HUES64 (cell line): Measurements from ENCODE around the gene SMIM21. TPM values are rescaled to one million over a fixed set of nuclear protein-coding genes. Genes with fewer than 3 reads are reported as not detected.

Source experiments
- H3K27ac ChIP-seq: 2 replicates; pipeline ENCODE4 v1.7.0; 2013; ENCODE audit warnings: low read depth, low read length, inconsistent platforms
- H3K27me3 ChIP-seq: 2 replicates; pipeline ENCODE4 v1.6.1; 2013; ENCODE audit warnings: mild to moderate bottlenecking, low read length; ENCODE audit not compliant: insufficient read depth
- H3K36me3 ChIP-seq: 2 replicates; pipeline ENCODE4 v1.6.1; 2013; ENCODE audit warnings: mild to moderate bottlenecking, low read length; ENCODE audit not compliant: insufficient read depth
- H3K4me1 ChIP-seq: 2 replicates; pipeline ENCODE4 v1.6.1; 2013; ENCODE audit warnings: mild to moderate bottlenecking, low read length, moderate library complexity; ENCODE audit not compliant: insufficient read depth
- H3K4me3 ChIP-seq: 2 replicates; pipeline ENCODE4 v1.5.1; 2013; ENCODE audit warnings: mild to moderate bottlenecking, low read length, moderate library complexity
- H3K9ac ChIP-seq: 2 replicates; pipeline ENCODE4 v1.6.1; 2013; ENCODE audit warnings: mild to moderate bottlenecking, low read depth, low read length
- H3K9me3 ChIP-seq: 2 replicates; pipeline ENCODE4 v1.6.1; 2013; ENCODE audit warnings: low read depth, low read length; ENCODE audit not compliant: insufficient read depth
- WGBS: fragments of 150-250, 120-280 bp; methylation state at CpG from one replicate; pipeline ENCODE4 v1.1.7; 2013; ENCODE audit warnings: missing lambda C conversion rate; 5-methylcytosine and 5-hydroxymethylcytosine counted together
- polyA plus RNA-seq, 2 experiments: library from polyadenylated mRNA; stranded (reverse); fragments of 50-300 nt; gene quantifications; one replicate each; pipeline ENCODE4 v1.2.3, GENCODE V29; 2013

SMIM21 gene
- polyA plus RNA-seq (2013, experiment 1 of 2) = not detected
- not detected for polyA plus RNA-seq (2013, experiment 2 of 2)

GRCh38 chr18:75427603-75428002 is at the start of gene SMIM21:
TSS of gene SMIM21 (minus strand) at chr18:75427703. CDS start at chr18:75427563, 140 bp downstream.
- Histone ChIP-seq H3K27me3 (no peaks in the 10 kb centered on the region), H3K9me3 (no peaks in the 10 kb centered on the region), H3K4me1 (peaks cover under 1% of the 10 kb centered on the region; the same call in 1 of the 2 replicates), H3K36me3 (no peaks in the 10 kb centered on the region), H3K4me3 (no peak within 1 kb of the TSS), H3K9ac (no peak within 1 kb of the TSS), H3K27ac (no peak within 1 kb of the TSS)
- WGBS = 100% methylated on average over 4 of the region's 4 CpGs

GRCh38 chr18:75475228-75475627 is 47.7 kb upstream of the SMIM21 start:
- H3K4me1 ChIP-seq = peaks cover 10% of the 10 kb centered on the region
- no peaks in the 10 kb centered on the region for H3K27me3 ChIP-seq
- WGBS = 82% methylated on average over 2 of the region's 2 CpGs
- H3K27ac ChIP-seq = no peak overlapping the region
- H3K9ac ChIP-seq = no peak overlapping the region
- H3K9me3 ChIP-seq = 0 out of 2 replicates have a peak, but pooled peaks cover under 1% of the 10 kb centered on the region
- no peaks in the 10 kb centered on the region for H3K36me3 ChIP-seq
- H3K4me3 ChIP-seq = no peak overlapping the region

GRCh38 chr18:75474332-75474731 is 46.8 kb upstream of the SMIM21 start:
- Histone ChIP-seq H3K9me3 (no peaks in the 10 kb centered on the region), H3K27ac (no peak overlapping the region), H3K4me1 (peaks cover 10% of the 10 kb centered on the region), H3K9ac (no peak overlapping the region), H3K36me3 (no peaks in the 10 kb centered on the region), H3K27me3 (no peaks in the 10 kb centered on the region), H3K4me3 (no peak overlapping the region)
- 90% methylated on average over 1 of the region's 2 CpGs for WGBS

DNA sequence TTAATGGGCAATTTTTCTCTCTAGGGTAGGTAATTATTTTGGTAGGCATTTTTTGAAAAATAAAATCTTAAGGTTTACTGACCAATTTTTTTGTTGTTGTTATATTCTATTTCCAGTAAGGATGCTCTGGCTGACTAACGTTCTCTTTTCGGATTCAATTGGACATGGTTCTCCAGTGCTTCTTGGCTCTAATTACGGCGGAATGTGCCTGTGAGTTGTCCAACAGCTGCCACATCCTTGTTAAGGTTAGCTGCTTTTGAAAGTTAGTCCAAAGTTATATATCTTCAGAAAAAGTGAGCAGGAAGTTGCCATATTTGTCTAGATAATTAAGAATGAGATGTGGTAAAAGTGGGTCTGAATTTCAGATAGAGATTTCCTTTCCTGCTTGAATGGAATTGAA is 45.8 kb upstream of the SMIM21 start:
- H3K4me3 ChIP-seq = no peak overlapping the region
- H3K36me3 ChIP-seq = no peaks in the 10 kb centered on the region
- 95% methylated on average over 4 of the region's 4 CpGs for WGBS
- H3K27ac ChIP-seq = no peak overlapping the region
- no peak overlapping the region for H3K9ac ChIP-seq
- no peaks in the 10 kb centered on the region for H3K9me3 ChIP-seq
- H3K27me3 ChIP-seq = no peaks in the 10 kb centered on the region
- H3K4me1 ChIP-seq = peaks cover 10% of the 10 kb centered on the region

GRCh38 chr18:75472906-75473305 is 45.4 kb upstream of the SMIM21 start:
- Histone ChIP-seq H3K9ac (no peak overlapping the region), H3K27ac (no peak overlapping the region), H3K4me1 (peaks cover 10% of the 10 kb centered on the region), H3K9me3 (no peaks in the 10 kb centered on the region), H3K4me3 (no peak overlapping the region), H3K27me3 (no peaks in the 10 kb centered on the region), H3K36me3 (no peaks in the 10 kb centered on the region)
- 89% methylated on average over 5 of the region's 5 CpGs for WGBS

DNA sequence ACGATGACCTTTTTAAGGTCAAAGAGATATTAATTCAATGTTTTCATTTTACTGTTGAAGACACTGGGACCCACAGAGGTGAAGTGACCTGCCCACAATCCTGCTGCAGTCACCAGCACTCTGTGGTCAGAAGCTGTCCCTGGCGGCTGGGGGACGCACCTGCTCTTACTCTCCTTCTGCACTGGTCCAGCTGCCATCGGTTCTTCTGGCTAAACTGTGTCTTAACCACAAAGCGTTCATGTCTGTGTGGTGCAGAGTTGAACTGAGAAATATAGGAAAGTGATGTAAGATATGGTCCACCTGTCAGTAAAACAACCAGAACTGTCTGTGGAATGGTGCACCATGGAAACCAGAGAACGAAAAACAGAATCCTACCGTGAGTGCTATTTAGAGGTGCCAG is 44.9 kb upstream of the SMIM21 start:
- 95% methylated on average over 7 of the region's 7 CpGs for WGBS
- no peak overlapping the region for H3K9ac ChIP-seq
- peaks cover 10% of the 10 kb centered on the region for H3K4me1 ChIP-seq
- H3K27ac ChIP-seq = no peak overlapping the region
- H3K27me3 ChIP-seq = no peaks in the 10 kb centered on the region
- no peaks in the 10 kb centered on the region for H3K9me3 ChIP-seq
- H3K36me3 ChIP-seq = no peaks in the 10 kb centered on the region
- H3K4me3 ChIP-seq = no peak overlapping the region

DNA sequence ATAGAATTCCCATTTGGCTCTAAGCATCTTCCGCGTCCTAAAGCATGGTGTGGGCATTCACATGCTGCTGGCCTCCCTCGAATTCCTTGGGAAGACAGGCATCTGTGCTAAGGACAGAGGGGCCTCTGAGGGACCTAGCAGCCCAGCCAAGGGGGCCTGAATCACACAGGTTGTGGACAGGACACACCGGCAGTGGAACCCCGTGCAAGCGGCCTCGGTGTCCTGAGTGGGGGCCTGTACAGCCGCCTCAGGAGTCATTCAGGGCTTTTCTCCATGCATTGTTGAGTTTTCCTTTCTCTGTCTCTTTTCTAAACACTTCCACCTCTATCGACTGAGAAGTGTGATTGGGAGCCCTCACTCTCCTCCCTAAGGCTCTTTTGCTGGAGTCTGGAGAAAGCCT is 44.3 kb upstream of the SMIM21 start:
- H3K27ac ChIP-seq = no peak overlapping the region
- H3K9me3 ChIP-seq = no peaks in the 10 kb centered on the region
- no peaks in the 10 kb centered on the region for H3K27me3 ChIP-seq
- 90% methylated on average over 9 of the region's 9 CpGs for WGBS
- H3K4me1 ChIP-seq = peaks cover 10% of the 10 kb centered on the region
- H3K4me3 ChIP-seq = no peak overlapping the region
- no peaks in the 10 kb centered on the region for H3K36me3 ChIP-seq
- no peak overlapping the region for H3K9ac ChIP-seq

DNA sequence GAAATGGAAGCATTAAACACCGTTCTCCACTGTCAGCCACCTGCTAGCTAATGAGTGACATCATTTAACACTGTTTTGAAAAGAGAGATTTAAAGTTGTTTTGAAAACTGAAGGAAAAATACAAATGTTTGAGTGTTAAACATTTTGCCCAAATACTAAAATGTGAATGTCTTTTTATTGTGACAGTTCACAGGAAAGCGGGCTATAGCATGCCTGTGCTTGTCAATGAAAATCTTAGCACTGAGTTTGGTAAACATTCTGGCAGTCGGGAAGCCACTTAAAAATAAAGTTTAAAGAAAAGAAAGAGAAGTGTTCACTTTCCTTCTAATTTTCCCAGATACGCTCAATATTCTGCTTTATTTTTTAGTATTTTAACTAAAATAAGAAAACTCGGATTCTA is 40.3 kb upstream of the SMIM21 start:
- H3K9ac ChIP-seq = no peak overlapping the region
- H3K27ac ChIP-seq = no peak overlapping the region
- H3K9me3 ChIP-seq = no peaks in the 10 kb centered on the region
- WGBS = 92% methylated on average over 3 of the region's 5 CpGs
- no peaks in the 10 kb centered on the region for H3K36me3 ChIP-seq
- H3K4me1 ChIP-seq = no peaks in the 10 kb centered on the region
- no peak overlapping the region for H3K4me3 ChIP-seq
- no peaks in the 10 kb centered on the region for H3K27me3 ChIP-seq

GRCh38 chr18:75467281-75467795 is 39.8 kb upstream of the SMIM21 start:
- Histone ChIP-seq H3K4me3 (no peak overlapping the region), H3K27me3 (no peaks in the 10 kb centered on the region), H3K4me1 (no peaks in the 10 kb centered on the region), H3K9ac (no peak overlapping the region), H3K36me3 (no peaks in the 10 kb centered on the region), H3K27ac (no peak overlapping the region), H3K9me3 (no peaks in the 10 kb centered on the region)
- 96% methylated on average over 12 of the region's 12 CpGs for WGBS

DNA sequence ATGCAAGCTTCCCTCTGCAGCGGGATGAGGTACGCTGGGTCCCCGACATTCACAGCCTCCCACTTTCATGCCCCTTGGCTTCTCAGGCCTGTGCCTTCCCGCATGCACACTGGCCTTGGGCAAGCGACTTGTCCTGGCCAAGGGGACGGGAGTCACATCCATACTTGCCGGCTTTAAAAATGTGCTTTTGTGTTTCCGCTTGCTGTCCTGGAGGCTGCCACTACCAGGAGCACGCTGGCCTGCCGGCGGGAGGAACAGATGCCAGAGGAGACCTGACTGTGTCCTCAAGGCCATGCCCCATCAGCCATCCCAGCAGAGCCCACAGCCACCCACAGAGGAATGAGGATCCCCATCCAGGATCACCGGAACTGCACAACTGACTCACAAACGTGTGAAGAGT is 36.9 kb upstream of the SMIM21 start:
- 97% methylated on average over 13 of the region's 13 CpGs for WGBS
- no peaks in the 10 kb centered on the region for H3K9me3 ChIP-seq
- no peaks in the 10 kb centered on the region for H3K36me3 ChIP-seq
- H3K27ac ChIP-seq = no peak overlapping the region
- no peaks in the 10 kb centered on the region for H3K27me3 ChIP-seq
- no peak overlapping the region for H3K9ac ChIP-seq
- no peak overlapping the region for H3K4me3 ChIP-seq
- no peaks in the 10 kb centered on the region for H3K4me1 ChIP-seq

GRCh38 chr18:75462178-75462832 is 34.8 kb upstream of the SMIM21 start:
- H3K4me1 ChIP-seq = no peaks in the 10 kb centered on the region

More at GRCh38 chr18:75462178-75462832, 34.8 kb upstream of the SMIM21 start:
- H3K36me3 ChIP-seq = no peaks in the 10 kb centered on the region
- peaks cover 11% of the 10 kb centered on the region; the same call in 1 of the 2 replicates for H3K9me3 ChIP-seq
- H3K27me3 ChIP-seq = peaks cover under 1% of the 10 kb centered on the region; the same call in 1 of the 2 replicates
- H3K27ac ChIP-seq = no peak overlapping the region
- 81% methylated on average over 9 of the region's 10 CpGs for WGBS
- H3K9ac ChIP-seq = no peak overlapping the region
- H3K4me3 ChIP-seq = no peak overlapping the region
